ENCODE results near the gene SPEN. TPM values are rescaled to one million over a fixed set of nuclear protein-coding genes. Genes with fewer than 3 reads are reported as not detected.

Gene SPEN
- total RNA-seq, 1 experiment from 2014 or later = 46.4 TPM

GRCh38 chr1:15932612-15933011 lies 85.1 kb downstream of the SPEN start:
- H3K27ac Mint-ChIP-seq (ENCODE audit: unreplicated experiment) = no peak overlapping the region
- TF ChIP-seq CTCF (IDR thresholded peaks at IDR 0.05; ENCODE audit: insufficient read depth in 1 of 2, low read depth in 1 of 2, low read length in 1 of 2, severe bottlenecking in 1 of 2, unreplicated experiment in 1 of 2) = no peak
- no peaks in the 10 kb centered on the region for H3K4me1 ChIP-seq
- no TSS peak for BruUV-seq (replicated peaks)
- intact Hi-C loops (cut with micrococcal nuclease; ENCODE audit: unreplicated experiment) = no loop called here
- H3K27me3 ChIP-seq (replicated peaks; ENCODE audit: control insufficient read depth, insufficient read depth, low read length) = no peaks in the 10 kb centered on the region
- peaks cover 1% of the 10 kb centered on the region for H3K36me3 ChIP-seq (ENCODE audit: control insufficient read depth, insufficient read depth, low read length)
- ChIA-PET POLR2A (no interaction called here), CTCF (no interaction called here)
- H3K27me3 Mint-ChIP-seq (ENCODE audit: insufficient read depth, unreplicated experiment) = no peaks in the 10 kb centered on the region
- H3K4me3 ChIP-seq (ENCODE audit: low read depth, low read length) = no peak overlapping the region
- no peaks in the 10 kb centered on the region for H3K9me3 ChIP-seq
- H3K9me3 Mint-ChIP-seq (ENCODE audit: unreplicated experiment) = no peaks in the 10 kb centered on the region
- no peaks in the 10 kb centered on the region for H3K4me1 Mint-ChIP-seq (ENCODE audit: low read depth, unreplicated experiment)
- DNase-seq = no peak
- H3K4me3 Mint-ChIP-seq (ENCODE audit: unreplicated experiment) = no peak overlapping the region
- peaks cover 92% of the 10 kb centered on the region for H3K36me3 Mint-ChIP-seq (ENCODE audit: insufficient read depth, unreplicated experiment)

DNA sequence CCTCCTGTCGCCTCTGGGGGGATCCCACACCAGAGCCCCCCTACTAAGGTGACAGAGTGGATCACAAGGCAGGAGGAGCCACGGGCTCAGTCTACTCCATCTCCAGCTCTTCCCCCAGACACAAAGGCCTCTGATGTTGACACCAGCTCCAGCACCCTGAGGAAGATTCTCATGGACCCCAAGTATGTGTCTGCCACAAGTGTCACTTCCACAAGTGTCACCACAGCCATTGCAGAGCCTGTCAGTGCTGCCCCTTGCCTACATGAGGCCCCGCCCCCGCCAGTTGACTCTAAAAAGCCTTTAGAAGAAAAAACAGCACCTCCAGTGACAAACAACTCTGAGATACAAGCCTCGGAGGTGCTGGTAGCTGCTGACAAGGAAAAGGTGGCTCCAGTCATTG lies 86.2 kb downstream of the SPEN start:
- Mint-ChIP-seq H3K9me3 (ENCODE audit: unreplicated experiment) (no peaks in the 10 kb centered on the region), H3K27me3 (ENCODE audit: insufficient read depth, unreplicated experiment) (no peaks in the 10 kb centered on the region), H3K4me1 (ENCODE audit: low read depth, unreplicated experiment) (no peaks in the 10 kb centered on the region), H3K27ac (ENCODE audit: unreplicated experiment) (no peak overlapping the region), H3K36me3 (ENCODE audit: insufficient read depth, unreplicated experiment) (peaks cover 91% of the 10 kb centered on the region), H3K4me3 (ENCODE audit: unreplicated experiment) (no peak overlapping the region)
- ChIA-PET POLR2A (no interaction called here), CTCF (no interaction called here)
- Histone ChIP-seq H3K27me3 (replicated peaks; ENCODE audit: control insufficient read depth, insufficient read depth, low read length) (no peaks in the 10 kb centered on the region), H3K9me3 (no peaks in the 10 kb centered on the region), H3K36me3 (ENCODE audit: control insufficient read depth, insufficient read depth, low read length) (peaks cover 1% of the 10 kb centered on the region; the same call in 1 of the 2 replicates), H3K4me1 (no peaks in the 10 kb centered on the region), H3K4me3 (ENCODE audit: low read depth, low read length) (no peak overlapping the region)
- TF ChIP-seq CTCF (IDR thresholded peaks at IDR 0.05; ENCODE audit: insufficient read depth in 1 of 2, low read depth in 1 of 2, low read length in 1 of 2, severe bottlenecking in 1 of 2, unreplicated experiment in 1 of 2) = no peak
- BruUV-seq (replicated peaks) = no TSS peak
- DNase-seq = no peak
- intact Hi-C loops (cut with micrococcal nuclease; ENCODE audit: unreplicated experiment) = no loop called here

- CTCF ChIA-PET = no interaction called here
- no peak for TF ChIP-seq CTCF (IDR thresholded peaks at IDR 0.05; ENCODE audit: insufficient read depth in 1 of 2, low read depth in 1 of 2, low read length in 1 of 2, severe bottlenecking in 1 of 2, unreplicated experiment in 1 of 2)
- H3K9me3 Mint-ChIP-seq (ENCODE audit: unreplicated experiment) = no peaks in the 10 kb centered on the region
- no TSS peak for BruUV-seq (replicated peaks)
- Histone ChIP-seq H3K4me3 (ENCODE audit: low read depth, low read length) (no peak overlapping the region), H3K27me3 (replicated peaks; ENCODE audit: control insufficient read depth, insufficient read depth, low read length) (no peaks in the 10 kb centered on the region), H3K9me3 (no peaks in the 10 kb centered on the region), H3K4me1 (no peaks in the 10 kb centered on the region), H3K36me3 (ENCODE audit: control insufficient read depth, insufficient read depth, low read length) (no peaks in the 10 kb centered on the region; the same call in 1 of the 2 replicates)
- H3K27me3 Mint-ChIP-seq (ENCODE audit: insufficient read depth, unreplicated experiment) = no peaks in the 10 kb centered on the region
- no peak for DNase-seq
- POLR2A ChIA-PET = no interaction called here
- no peak overlapping the region for H3K27ac Mint-ChIP-seq (ENCODE audit: unreplicated experiment)
- H3K4me3 Mint-ChIP-seq (ENCODE audit: unreplicated experiment) = no peak overlapping the region
- peaks cover 91% of the 10 kb centered on the region for H3K36me3 Mint-ChIP-seq (ENCODE audit: insufficient read depth, unreplicated experiment)
- H3K4me1 Mint-ChIP-seq (ENCODE audit: low read depth, unreplicated experiment) = no peaks in the 10 kb centered on the region
- intact Hi-C loops (cut with micrococcal nuclease; ENCODE audit: unreplicated experiment) = no loop called here
Observed at GRCh38 chr1:15934211-15935055, 86.9 kb downstream of the SPEN start.
